ENCODE data around the gene POLDIP3.

POLDIP3 gene

GRCh38 chr22:42612336-42612735 is 2.3 kb downstream of the POLDIP3 start (continued):
- TF ChIP-seq HOXA7 (CRISPR knock-in tag; IDR thresholded peaks at IDR 0.05; ENCODE audit: borderline replicate concordance), result no peak
- TF ChIP-seq OSR2 (tag by site-specific recombination; IDR thresholded peaks at IDR 0.05), result no peak
- no peak for TF ChIP-seq REPIN1 (tag by site-specific recombination; IDR thresholded peaks at IDR 0.05; ENCODE audit: low read depth)

GRCh38 chr22:42611051-42611450 is 3.6 kb downstream of the POLDIP3 start:
- TF ChIP-seq ZNF449 (tag by site-specific recombination; IDR thresholded peaks at IDR 0.05) (no peak), HIC1 (tag by site-specific recombination; IDR thresholded peaks at IDR 0.05) (no peak), ZNF664 (tag by site-specific recombination; IDR thresholded peaks at IDR 0.05) (no peak), ZNF747 (tag by site-specific recombination; IDR thresholded peaks at IDR 0.05) (no peak), ZFHX2 (tag by site-specific recombination; conservative IDR thresholded peaks at IDR 0.05) (0 out of 2 replicates have a peak, but pooled peaks have one; percentile 24), YY2 (tag by site-specific recombination; IDR thresholded peaks at IDR 0.05) (no peak), ZNF48 (tag by site-specific recombination; IDR thresholded peaks at IDR 0.05) (no peak)
- TF ChIP-seq, protein P1, sequence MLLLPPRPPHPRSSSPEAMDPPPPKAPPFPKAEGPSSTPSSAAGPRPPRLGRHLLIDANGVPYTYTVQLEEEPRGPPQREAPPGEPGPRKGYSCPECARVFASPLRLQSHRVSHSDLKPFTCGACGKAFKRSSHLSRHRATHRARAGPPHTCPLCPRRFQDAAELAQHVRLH (tag by site-specific recombination; IDR thresholded peaks at IDR 0.05), result no peak
- ChIA-PET CTCF (interaction anchor here (0.6 to 3.7 kb wide), 4 partner anchors 11 to 851 kb away, joined by 3 to 23 read pairs (median 4); no protein-coding TSS in a partner anchor), POLR2A (interaction anchor here (2.9 kb wide), 1 partner anchor 42 kb away, joined by 12 read pairs; no protein-coding TSS in a partner anchor)
- Histone ChIP-seq H3K4me1 (ENCODE audit: control insufficient read depth, insufficient read depth, low read length) (peaks cover 10% of the 10 kb centered on the region; the same call in 1 of the 2 replicates), H3K9me3 (ENCODE audit: control insufficient read depth, insufficient read depth, low read depth, low read length) (no peaks in the 10 kb centered on the region), H3K4me3 (ENCODE audit: low read depth, low read length) (no peak overlapping the region), H3K27ac (ENCODE audit: extremely low read depth, low read depth, low read length) (no peak overlapping the region), H3K36me3 (ENCODE audit: control insufficient read depth in 2 of 2, insufficient read depth in 1 of 2, low read length in 2 of 2) (peaks cover 12 to 52% of the 10 kb centered on the region in 2 experiments)

GRCh38 chr22:42610186-42610585 is 4.5 kb downstream of the POLDIP3 start:
- no peak overlapping the region for H3K27ac ChIP-seq (ENCODE audit: extremely low read depth, low read depth, low read length)
- TF ChIP-seq ZNF658 (tag by site-specific recombination; IDR thresholded peaks at IDR 0.05), result no peak
- no peak for TF ChIP-seq ZNF132 (tag by site-specific recombination; IDR thresholded peaks at IDR 0.05; ENCODE audit: borderline replicate concordance)
- no peak for TF ChIP-seq ZNF362 (tag by site-specific recombination; IDR thresholded peaks at IDR 0.05)
- TF ChIP-seq ZNF777 (tag by site-specific recombination; IDR thresholded peaks at IDR 0.05; ENCODE audit: borderline replicate concordance), result no peak
- no peak for TF ChIP-seq ZBTB21 (tag by site-specific recombination; IDR thresholded peaks at IDR 0.05)
- TF ChIP-seq, protein P2, sequence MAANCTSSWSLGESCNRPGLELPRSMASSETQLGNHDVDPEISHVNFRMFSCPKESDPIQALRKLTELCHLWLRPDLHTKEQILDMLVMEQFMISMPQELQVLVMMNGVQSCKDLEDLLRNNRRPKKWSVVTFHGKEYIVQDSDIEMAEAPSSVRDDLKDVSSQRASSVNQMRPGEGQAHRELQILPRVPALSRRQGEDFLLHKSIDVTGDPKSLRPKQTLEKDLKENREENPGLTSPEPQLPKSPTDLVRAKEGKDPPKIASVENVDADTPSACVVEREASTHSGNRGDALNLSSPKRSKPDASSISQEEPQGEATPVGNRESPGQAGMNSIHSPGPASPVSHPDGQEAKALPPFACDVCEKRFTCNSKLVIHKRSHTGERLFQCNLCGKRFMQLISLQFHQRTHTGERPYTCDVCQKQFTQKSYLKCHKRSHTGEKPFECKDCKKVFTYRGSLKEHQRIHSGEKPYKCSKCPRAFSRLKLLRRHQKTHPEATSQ (tag by site-specific recombination; IDR thresholded peaks at IDR 0.05), result no peak
- TF ChIP-seq ZNF138 (tag by site-specific recombination; IDR thresholded peaks at IDR 0.05; ENCODE audit: borderline replicate concordance), result no peak
- TF ChIP-seq SCRT2 (tag by site-specific recombination; IDR thresholded peaks at IDR 0.05), result no peak
- no peak for TF ChIP-seq ZNF140 (tag by site-specific recombination; IDR thresholded peaks at IDR 0.05)
- H3K9me3 ChIP-seq (ENCODE audit: control insufficient read depth, insufficient read depth, low read depth, low read length), result no peaks in the 10 kb centered on the region
- ChIA-PET CTCF (interaction anchor here (0.6 to 3.7 kb wide), 5 partner anchors 12 to 850 kb away, joined by 3 to 23 read pairs (median 4); no protein-coding TSS in a partner anchor), POLR2A (interaction anchor here (2.9 kb wide), 1 partner anchor 42 kb away, joined by 12 read pairs; no protein-coding TSS in a partner anchor)
- H3K4me1 ChIP-seq (ENCODE audit: control insufficient read depth, insufficient read depth, low read length), result peaks cover 10% of the 10 kb centered on the region; the same call in 1 of the 2 replicates
- no peak overlapping the region for H3K4me3 ChIP-seq (ENCODE audit: low read depth, low read length)
- H3K36me3 ChIP-seq (ENCODE audit: control insufficient read depth in 2 of 2, insufficient read depth in 1 of 2, low read length in 2 of 2), result peaks cover 18 to 59% of the 10 kb centered on the region in 2 experiments

Measured in HEK293 (cell line).